HL-60 (cell line): ENCODE measurements around the gene IMMP2L.

Experiments used
- CTCF ChIP-seq: IDR thresholded peaks from one replicate; pipeline ENCODE4 v1.5.1; 2011; ENCODE audit warnings: low read length, control low read depth, inconsistent platforms; ENCODE audit not compliant: insufficient read depth
- GABPA ChIP-seq: IDR thresholded peaks from 2 replicates; pipeline ENCODE4 v1.6.1; 2012; ENCODE audit warnings: low read depth
- REST ChIP-seq: IDR thresholded peaks from 2 replicates; pipeline ENCODE4 v1.6.1; 2012; ENCODE audit warnings: low read depth; ENCODE audit not compliant: insufficient replicate concordance
- SPI1 ChIP-seq: IDR thresholded peaks from 2 replicates; pipeline ENCODE4 v1.6.1; 2012; ENCODE audit warnings: low read depth, mild to moderate bottlenecking, borderline replicate concordance

GRCh38 chr7:110801502-110801901 is 760.8 kb downstream of the IMMP2L start:
- TF ChIP-seq CTCF, result no peak
- no peak for TF ChIP-seq REST
- TF ChIP-seq SPI1, result no peak
- TF ChIP-seq GABPA, result no peak
